HUES64 (cell line): Measurements from ENCODE around the gene SPDYE4.
A peak's percentile ranks its signal among the peaks of the same experiment; 100 is the strongest.

Experiments
- H3K27ac ChIP-seq: 2 replicates; pipeline ENCODE4 v1.7.0; 2013; ENCODE audit warnings: low read depth, low read length, inconsistent platforms
- H3K27me3 ChIP-seq: 2 replicates; pipeline ENCODE4 v1.6.1; 2013; ENCODE audit warnings: mild to moderate bottlenecking, low read length; ENCODE audit not compliant: insufficient read depth
- H3K36me3 ChIP-seq: 2 replicates; pipeline ENCODE4 v1.6.1; 2013; ENCODE audit warnings: mild to moderate bottlenecking, low read length; ENCODE audit not compliant: insufficient read depth
- H3K4me1 ChIP-seq: 2 replicates; pipeline ENCODE4 v1.6.1; 2013; ENCODE audit warnings: mild to moderate bottlenecking, low read length, moderate library complexity; ENCODE audit not compliant: insufficient read depth
- H3K4me3 ChIP-seq: 2 replicates; pipeline ENCODE4 v1.5.1; 2013; ENCODE audit warnings: mild to moderate bottlenecking, low read length, moderate library complexity
- H3K9ac ChIP-seq: 2 replicates; pipeline ENCODE4 v1.6.1; 2013; ENCODE audit warnings: mild to moderate bottlenecking, low read depth, low read length
- H3K9me3 ChIP-seq: 2 replicates; pipeline ENCODE4 v1.6.1; 2013; ENCODE audit warnings: low read depth, low read length; ENCODE audit not compliant: insufficient read depth
- WGBS: fragments of 150-250, 120-280 bp; methylation state at CpG from one replicate; pipeline ENCODE4 v1.1.7; 2013; ENCODE audit warnings: missing lambda C conversion rate; 5-methylcytosine and 5-hydroxymethylcytosine counted together

Gene SPDYE4

DNA sequence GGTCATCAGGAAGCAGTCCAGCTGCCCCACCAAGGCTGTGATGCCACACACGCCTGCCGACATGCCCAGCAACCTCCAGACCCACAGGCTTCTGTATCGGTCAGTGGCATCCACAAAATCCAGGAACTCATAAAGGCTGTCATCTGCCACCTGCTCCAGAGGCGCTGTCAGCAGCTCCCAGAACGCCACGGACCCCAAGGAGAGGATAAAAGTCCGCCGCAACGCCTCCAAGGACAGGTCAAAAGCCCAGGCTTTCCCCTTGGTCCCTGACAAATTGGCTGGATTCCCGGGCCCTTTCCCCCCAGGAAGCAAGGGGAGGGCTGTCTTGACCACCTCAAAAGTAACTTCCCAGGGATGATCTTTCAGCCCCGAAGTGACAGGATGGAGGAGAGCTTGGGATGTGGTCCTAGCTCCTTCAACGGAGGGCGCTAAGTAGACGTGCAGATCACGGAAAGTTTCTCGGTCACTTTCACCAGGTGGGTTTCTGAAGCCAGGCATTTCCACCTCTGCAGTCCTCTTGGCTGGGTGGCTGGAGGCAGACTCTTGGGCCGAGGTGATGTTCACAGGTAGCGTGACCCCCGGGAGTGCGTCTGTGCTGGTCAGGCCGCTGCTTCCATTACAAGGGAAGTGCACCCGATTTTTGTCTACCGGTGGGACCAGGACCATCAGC is 40.0 kb upstream of the SPDYE4 start:
- H3K9ac ChIP-seq, result peak overlapping the region; percentile 68; the same call in 1 of the 2 replicates

DNA sequence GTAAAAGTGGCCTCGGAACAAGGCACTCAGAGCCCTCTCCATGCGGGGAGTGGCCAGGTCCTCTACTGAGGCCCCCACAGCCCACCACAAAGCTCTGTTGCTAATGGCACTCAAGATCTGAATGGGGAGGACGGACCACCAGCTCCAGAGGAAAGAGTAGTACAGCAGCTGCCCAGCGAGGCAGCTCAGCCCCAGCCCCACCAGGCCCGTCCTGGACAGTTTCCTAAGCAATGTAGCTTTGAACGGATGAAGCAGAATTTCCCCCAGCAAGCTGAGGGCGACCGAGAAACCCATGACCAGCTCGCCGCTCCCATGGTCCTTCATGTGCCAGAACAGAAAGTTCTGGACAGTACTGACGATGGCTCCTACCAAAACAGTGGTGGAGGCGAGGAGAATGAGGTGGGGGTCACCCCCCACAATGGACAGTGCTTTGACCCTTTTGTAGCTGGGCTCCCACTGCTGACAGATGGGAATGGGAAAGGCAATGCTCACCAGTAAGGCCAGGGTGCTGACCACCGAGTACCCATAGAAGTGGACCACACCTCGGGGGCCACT is 39.4 kb upstream of the SPDYE4 start:
- H3K9me3 ChIP-seq, result no peaks in the 10 kb centered on the region
- no peak overlapping the region for H3K27ac ChIP-seq
- no peak overlapping the region for H3K4me3 ChIP-seq
- H3K4me1 ChIP-seq, result no peaks in the 10 kb centered on the region
- H3K36me3 ChIP-seq, result no peaks in the 10 kb centered on the region
- H3K27me3 ChIP-seq, result peaks cover 16% of the 10 kb centered on the region
- H3K9ac ChIP-seq, result no peak overlapping the region
- WGBS, result 88% methylated on average over 14 of the region's 14 CpGs

More for the DNA sequence above, 40.0 kb upstream of the SPDYE4 start:
- 76% methylated on average over 23 of the region's 23 CpGs for WGBS
- Histone ChIP-seq H3K4me1 (no peaks in the 10 kb centered on the region), H3K9me3 (no peaks in the 10 kb centered on the region), H3K27me3 (peaks cover 16% of the 10 kb centered on the region), H3K4me3 (peak overlapping the region; percentile 64), H3K36me3 (no peaks in the 10 kb centered on the region), H3K27ac (no peak overlapping the region)

DNA sequence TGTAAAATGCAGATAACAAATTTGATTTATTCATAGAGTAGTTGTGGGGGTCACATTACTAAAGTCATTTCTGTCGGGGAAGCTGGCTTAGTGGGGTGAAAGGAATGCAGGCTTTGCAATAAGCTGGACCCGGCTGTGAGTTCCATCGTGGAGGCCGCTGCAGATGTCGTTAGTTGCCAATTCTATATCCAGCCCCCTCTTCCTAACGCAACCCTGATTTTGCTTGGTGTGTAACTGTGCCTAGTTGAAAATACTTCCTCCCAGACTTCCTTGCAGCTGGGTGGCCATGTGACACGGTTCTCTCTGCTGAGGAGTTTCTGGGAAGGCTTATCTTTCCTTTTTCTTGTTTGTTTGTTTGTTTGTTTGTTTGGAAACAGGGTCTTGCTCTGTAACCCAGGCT is 36.3 kb upstream of the SPDYE4 start:
- H3K27ac ChIP-seq, result no peak overlapping the region
- H3K9ac ChIP-seq, result no peak overlapping the region
- H3K9me3 ChIP-seq, result peaks cover 14% of the 10 kb centered on the region
- H3K4me3 ChIP-seq, result no peak overlapping the region
- 87% methylated on average over 7 of the region's 7 CpGs for WGBS
- peaks cover 6% of the 10 kb centered on the region for H3K4me1 ChIP-seq
- H3K36me3 ChIP-seq, result no peaks in the 10 kb centered on the region
- peaks cover 13% of the 10 kb centered on the region for H3K27me3 ChIP-seq

DNA sequence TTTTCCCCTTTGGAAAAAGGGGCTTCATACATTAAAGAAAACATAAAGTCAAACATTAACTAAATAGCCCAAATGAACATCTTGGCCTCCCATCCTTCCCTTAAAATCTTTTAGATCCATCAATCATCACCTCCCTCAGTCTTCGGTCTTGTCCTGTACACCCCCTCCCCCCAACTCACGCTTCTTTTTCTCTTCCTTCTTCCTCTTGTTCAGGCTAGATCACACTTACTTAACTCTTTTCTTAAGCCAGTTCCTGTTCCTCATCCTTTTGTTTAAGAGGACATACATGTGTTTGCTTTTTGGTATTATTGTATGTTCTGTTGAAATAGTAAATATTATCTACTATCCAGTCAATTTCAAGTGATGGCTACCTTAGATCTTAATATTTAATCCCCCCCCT is 35.3 kb upstream of the SPDYE4 start:
- Histone ChIP-seq H3K9me3 (peaks cover 14% of the 10 kb centered on the region), H3K4me3 (no peak overlapping the region), H3K4me1 (peaks cover 6% of the 10 kb centered on the region), H3K27ac (no peak overlapping the region), H3K27me3 (peaks cover 9% of the 10 kb centered on the region), H3K9ac (no peak overlapping the region), H3K36me3 (no peaks in the 10 kb centered on the region)
- WGBS, result 89% methylated on average over 2 of the region's 2 CpGs

DNA sequence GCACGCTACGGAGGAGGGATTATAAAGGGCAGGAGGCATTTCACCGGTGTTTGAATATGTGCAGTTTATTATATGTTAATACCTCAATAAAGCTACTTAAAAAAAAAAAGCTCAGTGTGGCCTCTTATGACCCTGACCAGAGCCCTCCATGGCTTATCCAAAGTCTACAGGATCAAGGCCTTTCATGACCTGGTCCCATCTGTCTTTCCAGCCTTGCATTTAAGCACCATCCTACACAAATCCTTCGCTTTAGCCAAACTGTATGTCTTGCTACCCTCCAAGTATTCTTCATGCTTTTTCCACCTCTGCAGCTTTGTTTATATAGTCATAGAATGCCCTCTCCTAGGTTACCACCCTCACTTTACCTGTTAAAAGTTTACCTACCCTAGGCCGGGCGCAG is 34.3 kb upstream of the SPDYE4 start:
- peaks cover 6% of the 10 kb centered on the region for H3K4me1 ChIP-seq

DNA sequence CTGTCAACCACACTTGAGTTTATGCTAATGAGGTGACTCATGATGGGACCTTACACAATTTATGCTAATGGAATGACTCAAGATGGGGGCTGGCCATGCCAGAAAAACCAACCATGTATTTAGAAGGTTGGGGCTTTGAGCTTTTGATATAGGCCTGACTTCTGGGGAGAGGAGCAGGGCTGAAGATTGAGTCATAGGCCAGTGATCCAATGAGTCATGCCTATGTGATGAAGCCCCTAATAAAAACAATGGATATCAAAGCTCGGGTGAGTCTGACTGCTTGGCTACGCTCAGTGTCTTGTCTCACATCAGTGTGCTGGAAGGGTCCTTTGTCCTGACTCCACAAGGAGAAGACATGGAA is 33.5 kb upstream of the SPDYE4 start:
- no peak overlapping the region for H3K9ac ChIP-seq

More for the DNA sequence above, 34.3 kb upstream of the SPDYE4 start:
- 96% methylated on average over 5 of the region's 6 CpGs for WGBS
- no peak overlapping the region for H3K9ac ChIP-seq
- no peak overlapping the region for H3K27ac ChIP-seq
- no peaks in the 10 kb centered on the region for H3K27me3 ChIP-seq
- no peaks in the 10 kb centered on the region for H3K36me3 ChIP-seq
- H3K4me3 ChIP-seq, result no peak overlapping the region
- H3K9me3 ChIP-seq, result peaks cover 14% of the 10 kb centered on the region

DNA sequence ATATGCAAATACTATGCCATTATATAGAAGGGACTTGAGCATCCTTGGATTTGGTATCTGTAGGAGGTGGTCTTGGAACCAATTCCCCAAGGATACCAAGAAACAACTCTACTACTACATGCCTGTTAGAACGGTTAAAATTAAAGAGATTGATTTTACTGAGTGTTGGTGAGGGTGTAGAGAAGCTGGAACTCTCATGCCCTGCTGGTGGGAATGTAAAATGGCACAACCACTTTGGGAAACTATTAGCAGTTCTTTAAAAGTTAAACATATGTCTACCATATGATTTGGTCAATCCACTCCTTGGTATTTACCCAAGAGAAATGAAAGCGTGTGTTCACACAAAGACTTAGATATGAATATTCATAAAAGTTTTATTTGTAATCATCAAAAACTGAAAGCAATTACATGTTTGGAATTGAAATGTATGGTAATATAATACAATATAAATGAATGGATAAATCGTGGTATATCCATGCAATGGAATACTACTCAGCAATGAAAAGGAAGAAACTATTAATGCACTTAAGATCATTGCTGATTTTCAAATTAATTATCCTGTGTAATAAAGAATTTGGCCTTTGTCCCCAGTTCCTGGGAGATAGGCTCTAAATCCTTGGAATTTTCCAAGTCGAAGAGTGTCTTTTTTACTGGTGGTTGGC is 33.0 kb upstream of the SPDYE4 start:
- no peak overlapping the region for H3K27ac ChIP-seq
- H3K4me3 ChIP-seq, result no peak overlapping the region
- H3K9ac ChIP-seq, result no peak overlapping the region
- peaks cover 14% of the 10 kb centered on the region for H3K9me3 ChIP-seq
- WGBS, result 96% methylated on average over 2 of the region's 4 CpGs
- H3K36me3 ChIP-seq, result no peaks in the 10 kb centered on the region
- H3K27me3 ChIP-seq, result no peaks in the 10 kb centered on the region
- H3K4me1 ChIP-seq, result peaks cover 6% of the 10 kb centered on the region

More for the DNA sequence above, 33.5 kb upstream of the SPDYE4 start:
- H3K4me1 ChIP-seq, result peaks cover 6% of the 10 kb centered on the region
- H3K36me3 ChIP-seq, result no peaks in the 10 kb centered on the region
- WGBS, result 94% methylated on average over 2 of the region's 2 CpGs
- H3K9me3 ChIP-seq, result peaks cover 14% of the 10 kb centered on the region
- no peak overlapping the region for H3K4me3 ChIP-seq
- no peaks in the 10 kb centered on the region for H3K27me3 ChIP-seq
- H3K27ac ChIP-seq, result no peak overlapping the region

DNA sequence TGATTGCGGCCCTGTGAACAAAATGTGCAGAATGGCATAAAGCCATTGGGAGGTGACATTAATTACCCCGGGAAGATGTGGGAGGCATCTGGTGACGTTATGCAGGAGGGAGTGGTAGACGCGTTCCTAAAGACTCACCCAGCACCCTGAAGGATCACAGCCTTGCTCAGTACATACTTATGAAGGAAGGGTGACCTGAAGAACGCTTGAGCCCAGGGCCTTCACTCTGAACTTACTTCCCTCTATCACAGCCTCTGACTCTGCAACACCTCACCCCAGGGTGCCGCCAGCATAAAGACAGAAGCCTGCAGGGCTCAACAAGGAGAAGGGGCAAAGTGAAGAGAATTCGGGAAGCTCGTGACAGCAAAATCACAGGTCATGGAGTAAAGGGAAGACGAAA is 31.4 kb upstream of the SPDYE4 start:
- H3K27ac ChIP-seq, result no peak overlapping the region
- no peaks in the 10 kb centered on the region for H3K27me3 ChIP-seq
- H3K36me3 ChIP-seq, result no peaks in the 10 kb centered on the region
- peaks cover 14% of the 10 kb centered on the region for H3K9me3 ChIP-seq
- peaks cover 6% of the 10 kb centered on the region for H3K4me1 ChIP-seq
- H3K9ac ChIP-seq, result no peak overlapping the region
- no peak overlapping the region for H3K4me3 ChIP-seq
- WGBS, result 68% methylated on average over 10 of the region's 10 CpGs

DNA sequence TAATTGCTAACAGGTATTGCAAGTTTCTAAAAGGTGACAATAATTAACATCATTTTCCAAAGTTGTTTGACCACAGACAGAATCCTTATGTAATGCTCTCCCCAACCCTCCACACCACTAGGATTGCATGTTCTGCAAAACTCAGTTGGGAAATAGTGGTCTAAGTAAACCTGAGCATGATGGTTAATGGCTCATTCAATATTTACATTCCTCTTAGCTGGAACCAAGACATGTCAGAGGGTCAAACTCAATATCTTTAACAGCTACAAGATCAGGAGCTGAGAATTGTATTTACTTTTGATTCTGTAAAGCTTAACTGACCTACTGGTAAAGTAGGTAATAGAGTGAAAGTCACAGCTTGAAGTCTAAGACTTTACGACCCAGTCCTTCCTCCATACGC is 30.7 kb upstream of the SPDYE4 start:
- peaks cover 6% of the 10 kb centered on the region for H3K4me1 ChIP-seq
- 100% methylated on average over 2 of the region's 2 CpGs for WGBS
- no peak overlapping the region for H3K9ac ChIP-seq
- no peaks in the 10 kb centered on the region for H3K27me3 ChIP-seq
- no peak overlapping the region for H3K27ac ChIP-seq
- H3K9me3 ChIP-seq, result peaks cover 14% of the 10 kb centered on the region
- no peak overlapping the region for H3K4me3 ChIP-seq
- H3K36me3 ChIP-seq, result no peaks in the 10 kb centered on the region

DNA sequence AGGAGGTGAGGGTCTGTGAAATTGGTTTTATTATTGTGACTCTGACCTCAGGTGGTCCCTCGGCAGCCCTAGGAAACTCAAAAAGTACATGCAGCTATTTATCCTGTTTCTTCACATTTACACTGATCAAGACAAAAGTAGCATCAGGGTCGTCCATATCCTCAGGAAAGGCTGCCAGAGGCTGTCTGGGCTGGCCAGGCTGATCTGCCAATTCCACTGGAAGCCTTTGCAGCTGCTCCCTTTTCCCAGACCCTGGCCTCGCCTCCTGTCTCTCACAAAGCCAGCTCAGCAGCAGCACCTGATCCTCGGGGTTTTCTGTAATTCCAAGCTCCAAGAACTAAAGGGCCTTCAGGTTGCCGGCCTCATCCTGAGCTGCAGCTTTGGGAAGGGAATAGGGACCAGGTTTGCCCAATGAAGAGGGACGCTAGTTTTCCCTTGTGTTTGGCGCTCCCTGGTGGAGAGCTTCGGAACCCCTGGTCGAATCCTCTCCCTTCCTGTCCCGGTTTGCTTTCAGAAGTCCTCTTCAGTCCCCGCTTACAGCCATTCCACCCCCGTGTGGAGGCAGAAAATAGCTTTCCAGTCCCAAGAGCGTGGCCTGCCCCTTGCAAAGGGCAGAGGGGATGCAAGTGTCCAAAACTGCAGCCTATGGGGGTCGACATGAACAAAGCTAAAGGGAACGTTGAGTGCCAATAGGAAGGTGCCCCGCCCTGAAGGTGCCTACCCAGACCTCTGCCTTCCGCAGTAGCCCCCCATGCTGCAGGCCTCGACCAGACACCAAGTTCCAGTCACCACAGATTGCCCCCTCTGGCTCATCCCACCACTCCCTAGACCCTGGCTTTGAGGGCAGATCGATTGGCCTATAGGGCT is 27.4 kb upstream of the SPDYE4 start:
- Histone ChIP-seq H3K27me3 (no peaks in the 10 kb centered on the region), H3K4me3 (no peak overlapping the region), H3K27ac (no peak overlapping the region), H3K36me3 (no peaks in the 10 kb centered on the region), H3K9ac (no peak overlapping the region), H3K4me1 (peaks cover 6% of the 10 kb centered on the region), H3K9me3 (no peaks in the 10 kb centered on the region)
- WGBS, result 38% methylated on average over 19 of the region's 19 CpGs

DNA sequence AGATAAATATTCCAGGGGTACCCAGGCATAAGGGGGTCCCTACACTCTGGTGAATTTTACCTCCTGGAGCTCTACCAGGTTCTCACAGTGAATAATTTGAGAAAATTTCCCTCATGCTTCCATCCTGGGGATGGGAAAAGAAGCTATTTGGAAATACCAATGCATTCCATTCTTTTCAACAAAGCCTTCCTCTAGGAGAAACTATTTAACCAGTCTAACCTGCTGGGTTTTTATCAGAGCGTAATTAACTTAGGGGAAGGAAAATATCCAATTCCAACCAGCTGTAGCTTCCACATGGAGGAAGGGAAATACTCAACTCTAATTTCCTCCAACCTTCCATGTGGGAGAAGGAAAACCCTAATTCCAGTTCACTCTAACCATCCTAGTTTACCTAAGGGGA is 23.8 kb upstream of the SPDYE4 start:
- Histone ChIP-seq H3K4me1 (no peaks in the 10 kb centered on the region), H3K9me3 (no peaks in the 10 kb centered on the region), H3K27me3 (no peaks in the 10 kb centered on the region), H3K27ac (no peak overlapping the region), H3K4me3 (no peak overlapping the region), H3K9ac (no peak overlapping the region), H3K36me3 (no peaks in the 10 kb centered on the region)
- no CpG with 5 or more reads among the region's 1 CpG for WGBS
